Dermis microvascular lymphatic vessel endothelial cell (primary cell): ENCODE data around the gene PURA. TPM values are rescaled to one million over a fixed set of nuclear protein-coding genes. Genes with fewer than 3 reads are reported as not detected.
A peak's percentile ranks its signal among the peaks of the same experiment; 100 is the strongest.
"Not testable (repeated sequence)": the region's sequence is repeated elsewhere in the genome, so short reads cannot be mapped to it uniquely, and the experiment has no call there.

ENCODE experiments used
- DNase-seq, 2 donors: peaks; one replicate each; pipeline versions ENCODE4 v3.0.0 to v3.0.0-alpha.2; 2010; ENCODE audit warnings: low read depth in 2 of 2
- total RNA-seq: library from RNA; depleted of rRNA; stranded (reverse); fragments of >200 nt; gene quantifications from 2 replicates; pipeline ENCODE4 v1.2.1, GENCODE V29; 2014

Gene PURA
- total RNA-seq, 1 donor from 2014 or later = 4.5 TPM

DNA sequence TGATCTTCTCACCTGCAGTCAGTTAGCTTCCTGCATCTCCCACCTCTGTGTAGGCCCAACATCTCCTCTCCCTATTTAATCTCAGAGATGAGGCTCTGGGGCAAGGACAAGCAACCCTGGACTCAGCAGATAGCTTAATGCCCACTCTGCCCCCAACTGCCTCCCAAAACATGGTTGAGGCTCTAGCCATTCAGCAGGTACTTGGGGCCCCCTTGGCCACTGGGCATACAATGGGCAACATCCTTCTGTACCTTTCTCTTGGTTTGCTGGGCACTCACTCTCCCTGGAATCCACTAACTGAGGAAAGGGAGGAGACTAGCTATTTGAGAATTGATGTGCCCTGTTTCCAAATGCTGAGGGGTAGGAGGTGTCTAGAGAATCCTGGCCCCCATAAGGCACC lies 21.2 kb downstream of the PURA start:
- no peak for DNase-seq

DNA sequence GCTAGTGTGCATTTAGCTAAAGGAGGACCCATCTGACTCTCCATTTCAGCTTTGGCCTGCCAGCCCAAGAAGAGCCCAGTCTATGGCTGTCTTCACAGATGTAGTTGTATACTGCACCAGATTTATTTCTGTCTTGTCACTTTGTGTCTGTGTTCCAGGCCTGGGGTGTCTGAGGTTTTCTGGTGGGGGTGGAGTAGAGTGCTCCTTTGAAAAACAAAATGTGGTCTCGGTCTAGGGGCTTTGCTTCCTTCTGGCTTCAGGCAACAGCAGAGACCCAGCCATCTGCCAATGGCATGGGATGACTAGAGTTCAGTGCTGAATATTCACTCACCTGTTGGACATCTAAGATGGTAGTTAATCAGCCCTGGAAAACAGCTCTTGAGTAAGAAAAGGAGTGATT lies 22.7 kb downstream of the PURA start:
- no peak for DNase-seq

DNA sequence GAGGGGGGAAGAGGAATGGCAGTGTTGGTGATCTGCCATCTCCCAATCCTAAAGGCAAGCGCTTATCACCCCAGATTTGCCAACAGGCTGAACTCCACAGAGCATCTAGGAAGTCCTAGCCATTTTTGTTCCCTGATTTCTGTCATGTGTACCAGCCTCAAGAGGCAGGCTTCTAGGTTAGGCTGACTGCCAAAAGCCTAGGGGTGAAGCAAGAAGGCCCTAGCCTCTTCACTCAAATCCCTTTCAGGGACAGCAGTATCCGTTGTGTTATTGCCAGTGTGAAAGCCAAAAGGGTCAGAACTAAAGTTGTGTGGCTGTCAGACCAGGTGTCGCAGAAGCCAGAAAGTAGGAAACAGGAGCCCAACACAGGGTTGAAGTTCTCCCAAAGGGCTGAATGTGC lies 26.5 kb downstream of the PURA start:
- DNase-seq = no peak

DNA sequence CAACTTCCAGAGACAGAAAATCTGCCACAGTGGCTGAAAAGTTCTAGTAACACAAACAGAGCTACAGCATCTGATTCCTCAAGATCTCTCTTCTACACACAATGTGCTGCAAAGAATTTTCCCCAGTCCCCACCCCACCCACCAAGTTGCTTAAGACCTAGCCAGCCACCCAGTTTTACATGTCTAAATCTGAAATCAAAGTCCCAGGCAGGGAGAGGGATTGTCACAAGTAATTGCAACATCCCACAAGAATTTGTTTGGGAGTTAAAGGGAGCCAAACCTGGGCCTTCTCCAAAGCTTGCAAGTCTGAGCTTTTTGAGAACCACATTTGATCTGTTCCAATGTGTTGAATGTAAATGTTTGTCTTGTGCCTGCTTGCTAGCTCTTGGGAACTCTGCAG lies 27.3 kb downstream of the PURA start:
- no peak for DNase-seq

DNA sequence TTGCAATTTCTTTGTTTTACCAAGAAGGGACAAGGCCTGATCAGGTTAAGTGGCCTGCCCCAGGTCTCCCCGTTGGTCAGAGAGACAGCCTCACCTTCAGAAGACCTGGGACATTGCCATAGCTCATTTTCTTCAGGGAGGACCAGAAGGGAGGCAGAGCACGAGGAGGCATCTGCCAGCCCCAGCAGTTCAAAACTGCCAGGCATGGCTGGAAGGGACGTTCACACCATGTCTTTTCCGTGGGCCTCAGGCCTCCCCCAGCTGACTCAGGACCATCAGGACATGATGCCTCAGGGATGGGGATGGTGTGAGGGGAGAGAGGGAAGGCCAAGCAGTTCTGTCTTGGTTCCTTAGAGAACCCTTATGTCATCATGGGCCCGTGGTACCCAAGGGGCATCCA lies 28.3 kb downstream of the PURA start:
- no peak for DNase-seq

DNA sequence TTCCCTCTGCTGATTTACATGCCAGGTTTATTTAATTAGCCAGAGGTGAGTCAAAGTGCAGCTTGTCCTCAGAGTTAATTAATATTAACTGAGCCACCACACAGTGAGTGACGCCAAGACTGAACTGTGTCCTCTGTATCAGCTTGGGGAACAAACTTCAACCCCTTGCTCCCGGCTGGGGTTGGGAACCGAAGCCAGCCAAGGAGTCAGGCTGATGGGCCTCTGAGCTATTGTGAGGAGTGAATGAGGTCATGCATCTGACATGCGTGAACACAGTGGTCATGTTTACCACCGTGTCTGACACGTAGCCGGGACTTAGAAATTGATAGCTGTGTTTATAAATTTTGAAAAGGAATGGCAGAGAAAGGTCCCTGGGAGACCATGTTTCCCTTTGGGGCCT lies 28.9 kb downstream of the PURA start:
- no peak for DNase-seq

DNA sequence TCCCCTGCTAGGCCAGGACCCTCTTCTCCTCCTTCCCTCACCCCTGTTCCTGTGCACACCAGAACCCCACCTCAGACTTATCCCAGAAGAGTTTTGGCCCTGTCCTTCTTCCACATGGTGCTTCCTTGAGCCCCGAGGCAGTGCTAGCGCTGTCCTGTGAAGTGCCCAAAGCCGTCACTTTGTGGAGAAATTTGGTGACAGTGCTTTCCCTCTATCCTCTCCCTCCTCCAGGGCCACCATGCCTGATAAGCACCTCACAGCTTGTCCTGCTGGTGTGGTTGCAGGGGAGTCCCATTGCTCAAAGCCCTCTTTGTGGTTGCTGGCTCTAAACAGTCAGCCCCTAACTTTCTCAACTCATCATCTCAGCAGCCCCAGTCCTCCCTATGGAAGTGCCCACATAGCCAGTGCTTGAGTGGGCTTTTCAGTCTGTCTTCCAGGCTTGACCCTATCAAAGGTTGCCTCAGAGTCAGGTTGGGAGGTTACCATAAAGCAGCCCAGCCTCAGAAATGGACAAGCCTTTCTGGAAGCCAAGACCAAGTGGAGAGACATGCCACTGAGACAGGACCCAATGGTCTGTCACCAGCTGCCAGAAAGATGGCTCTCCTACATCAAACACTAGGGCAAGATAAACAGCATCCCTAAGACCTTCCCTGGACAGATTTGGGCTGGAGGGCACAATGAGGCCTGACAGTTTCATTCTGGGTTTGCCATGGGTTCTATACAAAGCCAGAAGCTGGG lies 29.8 kb downstream of the PURA start:
- no peak for DNase-seq

DNA sequence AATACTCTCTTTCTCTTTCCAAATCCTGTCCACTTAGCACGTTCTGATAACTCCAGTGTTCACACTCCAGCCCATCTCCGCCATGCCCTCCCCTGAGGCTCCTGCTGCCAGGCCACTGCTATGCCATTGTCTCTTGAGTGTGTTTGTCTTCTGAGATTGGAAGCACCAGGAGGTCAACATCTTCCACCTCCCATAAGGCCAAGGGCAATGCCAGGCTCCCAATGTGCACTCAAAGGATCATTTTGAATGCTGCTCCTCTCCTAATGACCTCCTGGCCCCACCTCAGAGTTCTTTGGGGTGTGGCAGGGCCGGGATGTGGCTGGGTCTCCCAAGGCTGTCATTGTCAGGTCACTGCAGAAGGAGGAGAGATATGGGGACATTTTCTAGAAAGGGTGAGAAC lies 31.3 kb downstream of the PURA start:
- no peak for DNase-seq

DNA sequence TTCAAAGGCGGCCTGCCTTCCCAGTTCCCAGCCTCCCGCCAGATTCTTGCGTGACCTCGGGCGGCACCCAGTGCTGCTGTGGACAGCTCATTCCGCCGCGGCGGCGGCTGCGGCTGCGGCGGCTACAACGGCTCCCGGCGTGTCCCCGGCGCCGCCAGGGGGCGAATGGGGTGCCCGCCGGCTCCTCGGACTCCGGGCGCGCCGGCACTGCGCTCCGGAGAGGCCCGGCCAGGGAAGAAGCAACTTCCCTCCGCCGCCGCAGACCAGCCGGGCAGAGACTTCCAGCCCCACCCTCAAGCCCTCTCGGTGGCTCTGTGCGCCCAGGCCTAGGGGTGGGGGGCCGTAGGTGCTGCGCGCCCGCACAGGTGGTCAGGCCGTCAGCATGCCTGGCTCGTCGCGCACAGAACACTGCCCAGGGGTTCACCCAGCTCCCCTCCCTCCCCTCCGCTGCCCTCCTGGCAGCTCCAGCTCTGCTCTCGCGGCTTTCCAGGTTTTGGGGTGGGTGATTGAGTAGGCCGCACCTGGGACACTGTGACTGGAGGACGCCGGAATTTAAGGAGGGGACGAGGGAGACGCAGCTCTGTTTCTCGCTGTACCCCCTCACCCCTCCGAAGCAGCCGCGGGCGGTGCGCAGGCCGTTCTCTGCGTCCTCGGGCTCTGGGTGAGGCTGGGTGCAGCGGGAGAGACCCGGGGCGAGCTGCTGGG lies 32.1 kb downstream of the PURA start:
- peak in 1 of 2 donors; percentile 66 for DNase-seq

DNA sequence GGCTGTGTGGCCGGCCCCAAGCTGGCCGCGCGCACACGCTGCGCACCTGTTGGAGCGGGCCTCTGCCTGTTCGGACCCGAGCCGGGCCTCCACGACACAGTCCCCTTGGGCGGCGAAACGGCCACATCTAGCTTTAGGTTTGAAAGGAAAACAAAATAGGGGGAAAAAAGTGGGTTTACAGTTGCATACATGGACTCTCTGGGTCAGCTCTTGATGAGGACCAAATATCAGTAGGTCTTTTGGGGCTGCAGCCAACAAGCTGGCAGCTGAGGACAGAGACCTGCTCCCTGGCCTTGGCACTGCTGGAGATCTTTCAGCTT lies 32.6 kb downstream of the PURA start:
- no peak for DNase-seq

DNA sequence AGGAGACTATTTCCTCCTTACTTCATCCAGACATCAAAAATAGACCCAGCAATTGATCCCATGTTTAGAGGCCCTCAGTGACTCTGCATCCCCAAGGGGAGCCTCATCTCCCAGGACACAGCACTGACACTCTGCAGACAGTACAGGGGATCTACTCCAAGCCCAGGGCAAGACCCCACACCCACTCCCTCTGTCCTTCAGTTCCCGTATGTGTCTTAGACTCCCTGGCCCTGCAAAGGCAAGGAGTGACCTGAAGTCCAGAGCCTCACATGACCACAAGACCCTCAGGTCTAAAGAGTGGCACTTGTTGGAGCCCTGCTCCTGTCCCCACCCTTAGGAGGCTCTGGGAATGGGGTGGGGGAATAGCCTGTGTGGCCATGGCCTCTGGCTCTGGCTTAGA lies 33.6 kb downstream of the PURA start:
- no peak for DNase-seq

DNA sequence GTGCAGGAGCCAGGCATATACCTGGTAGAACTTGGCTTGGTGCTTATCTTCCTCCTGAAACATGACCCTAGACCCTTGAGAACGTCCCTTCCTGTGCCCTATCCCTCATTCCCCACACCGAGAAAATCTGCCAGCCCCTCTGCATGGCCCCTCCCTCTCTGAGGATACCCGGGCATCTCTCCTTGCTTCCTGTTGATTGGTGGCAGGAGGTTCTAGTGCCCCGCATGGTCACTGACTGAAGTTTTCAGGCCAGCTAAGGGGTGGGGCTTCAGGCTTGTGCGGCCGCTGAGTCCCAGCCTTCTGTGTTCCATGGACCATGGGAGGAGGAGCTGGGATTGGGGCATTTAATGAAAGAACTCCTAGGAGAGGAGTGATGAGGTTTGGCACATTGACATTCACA lies 34.6 kb downstream of the PURA start:
- no peak for DNase-seq

DNA sequence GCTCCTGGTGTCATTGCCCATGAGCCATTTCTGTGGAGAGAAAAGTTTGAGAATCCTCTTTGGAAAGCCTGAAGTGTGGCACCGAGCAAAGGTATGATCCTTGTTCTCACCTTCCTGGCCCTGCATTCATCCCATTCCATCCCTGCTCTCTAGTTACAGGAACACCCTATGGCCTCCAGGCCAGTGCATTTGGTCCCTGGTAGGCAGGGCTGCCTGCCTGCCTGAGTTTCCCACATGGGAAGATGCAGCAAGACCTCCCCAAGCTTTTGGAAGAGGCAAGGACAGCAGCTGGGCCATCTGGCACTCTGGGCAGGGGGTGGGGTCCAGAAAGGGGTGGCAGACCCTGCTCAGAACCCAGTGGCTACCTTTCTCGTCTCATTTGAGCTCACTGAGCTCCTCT lies 36.3 kb downstream of the PURA start:
- DNase-seq = no peak

DNA sequence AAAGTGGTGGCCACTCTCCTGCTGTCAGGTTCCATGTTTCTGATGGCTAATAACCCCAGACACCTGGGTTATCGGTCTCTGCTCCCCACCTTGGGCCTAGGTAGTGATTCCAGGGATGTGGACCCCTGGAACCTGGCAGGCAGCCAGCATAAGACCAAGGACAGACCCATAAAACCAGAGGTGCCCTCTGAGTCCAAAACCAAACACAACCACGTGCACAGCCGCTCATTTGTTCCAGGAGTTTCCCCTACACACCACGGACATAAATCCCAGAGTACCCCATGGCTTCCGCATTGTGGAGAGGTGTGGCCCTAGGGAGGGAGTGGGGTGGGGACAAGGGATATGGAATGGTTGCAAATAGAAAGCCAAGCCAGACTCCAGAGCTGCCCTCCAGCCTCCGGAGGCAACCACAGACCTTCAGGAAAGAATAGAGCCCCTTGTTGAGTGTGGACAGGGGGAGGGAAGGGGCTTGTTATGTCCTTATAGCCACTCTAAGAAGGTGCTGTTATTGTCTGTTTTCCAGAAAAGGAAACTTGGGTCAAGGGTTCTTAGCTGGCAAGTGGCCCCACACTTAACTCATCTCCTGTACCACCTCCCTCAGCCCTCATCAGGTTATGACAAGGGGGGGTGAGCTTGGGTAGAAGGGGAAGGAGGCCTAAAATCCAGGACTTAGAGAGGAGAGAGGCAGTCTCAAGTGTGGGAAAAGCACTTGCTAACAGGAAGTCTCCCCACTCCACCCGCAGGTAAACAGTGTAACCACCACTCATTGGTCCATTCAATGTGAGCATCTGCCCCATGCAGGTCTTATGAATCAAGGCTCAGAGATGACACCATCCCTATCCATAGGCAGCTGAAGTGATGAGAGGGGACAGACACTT lies 37.5 kb downstream of the PURA start:
- DNase-seq = no peak

DNA sequence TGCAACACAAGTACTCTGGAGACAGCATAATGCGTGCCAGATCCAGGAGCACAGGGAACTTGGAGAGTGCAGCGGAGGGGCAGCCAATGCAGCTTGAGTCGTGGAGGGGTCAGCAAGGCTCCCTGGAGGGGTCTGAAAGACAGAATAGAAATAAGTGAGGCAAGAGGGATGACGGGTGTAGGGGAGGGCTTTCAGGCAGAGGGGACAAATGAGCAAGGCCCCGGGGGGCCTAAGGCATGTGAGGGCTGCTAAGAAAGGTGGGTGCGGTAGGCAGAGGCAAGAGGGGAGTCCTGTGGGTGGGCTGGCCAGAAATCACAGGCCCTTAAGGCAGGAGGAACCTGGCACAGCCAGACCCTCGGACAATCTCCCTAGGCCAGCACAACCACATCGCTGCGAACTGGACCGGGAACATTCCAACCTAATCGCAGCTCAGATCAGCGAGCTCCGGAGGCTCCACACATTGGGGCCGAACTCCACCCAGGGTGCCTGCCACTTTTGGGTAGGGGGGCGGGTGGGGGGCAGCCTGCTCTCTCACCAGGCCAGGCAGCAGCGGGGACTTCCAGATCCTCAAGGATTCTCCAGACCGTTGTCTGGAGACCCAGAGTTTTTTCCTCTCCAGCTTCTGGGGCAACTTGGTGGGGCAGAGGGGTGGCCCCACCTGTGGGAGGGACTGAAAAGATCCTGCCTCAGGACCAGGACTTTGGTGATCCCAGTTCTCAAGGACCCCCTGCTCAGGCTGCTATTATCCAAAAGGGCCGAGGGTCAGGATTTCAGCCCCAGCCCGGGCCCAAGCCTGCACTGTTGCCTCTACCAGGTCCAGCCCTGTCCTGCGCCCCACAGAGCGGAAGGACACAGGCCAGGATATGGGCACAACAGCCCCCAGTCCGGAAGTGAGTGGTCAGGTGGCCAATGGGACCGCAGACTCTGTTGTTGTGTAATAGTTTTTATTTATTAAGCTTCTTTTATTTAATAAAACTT lies 38.4 kb downstream of the PURA start:
- no peak for DNase-seq

DNA sequence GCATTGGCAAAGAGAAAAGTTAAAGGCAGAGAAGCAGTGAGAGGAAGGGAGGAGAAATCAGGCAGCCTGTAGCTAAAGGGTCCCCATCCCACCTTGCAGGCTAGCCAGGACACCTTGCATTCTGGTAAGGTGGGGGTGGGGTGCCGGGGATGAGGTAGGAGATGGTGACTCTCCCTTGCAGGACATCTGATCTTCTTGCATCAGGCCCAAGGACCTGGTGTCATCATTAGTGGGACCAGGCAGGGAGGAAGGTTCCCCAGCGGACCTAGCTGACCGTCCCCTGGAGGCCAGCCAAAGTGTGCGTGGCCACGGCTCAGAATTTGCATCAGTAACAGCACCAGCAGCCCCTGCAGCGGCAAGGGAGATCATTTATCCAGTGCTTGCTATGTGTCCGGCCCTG lies 39.3 kb downstream of the PURA start:
- DNase-seq = no peak

DNA sequence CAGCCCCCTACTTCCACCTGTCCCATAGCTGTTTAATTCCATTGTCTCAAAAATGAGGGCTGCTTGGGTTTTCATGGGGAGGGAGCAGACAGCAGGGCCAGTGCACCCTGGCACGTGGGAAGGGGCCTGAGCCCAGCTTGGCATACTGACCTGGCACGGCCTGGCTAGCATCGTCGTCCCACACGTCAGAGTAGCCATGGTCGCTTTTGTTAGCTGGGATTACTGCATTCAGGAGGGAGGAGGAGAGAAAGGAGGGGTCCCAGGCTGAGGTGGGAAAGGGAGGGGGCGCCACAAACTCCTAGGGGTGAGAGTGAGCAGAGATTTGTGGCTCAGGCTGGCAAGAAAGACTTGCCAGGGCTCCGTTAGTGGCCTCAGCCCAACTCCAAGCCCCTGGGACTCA lies 40.0 kb downstream of the PURA start:
- DNase-seq = no peak

DNA sequence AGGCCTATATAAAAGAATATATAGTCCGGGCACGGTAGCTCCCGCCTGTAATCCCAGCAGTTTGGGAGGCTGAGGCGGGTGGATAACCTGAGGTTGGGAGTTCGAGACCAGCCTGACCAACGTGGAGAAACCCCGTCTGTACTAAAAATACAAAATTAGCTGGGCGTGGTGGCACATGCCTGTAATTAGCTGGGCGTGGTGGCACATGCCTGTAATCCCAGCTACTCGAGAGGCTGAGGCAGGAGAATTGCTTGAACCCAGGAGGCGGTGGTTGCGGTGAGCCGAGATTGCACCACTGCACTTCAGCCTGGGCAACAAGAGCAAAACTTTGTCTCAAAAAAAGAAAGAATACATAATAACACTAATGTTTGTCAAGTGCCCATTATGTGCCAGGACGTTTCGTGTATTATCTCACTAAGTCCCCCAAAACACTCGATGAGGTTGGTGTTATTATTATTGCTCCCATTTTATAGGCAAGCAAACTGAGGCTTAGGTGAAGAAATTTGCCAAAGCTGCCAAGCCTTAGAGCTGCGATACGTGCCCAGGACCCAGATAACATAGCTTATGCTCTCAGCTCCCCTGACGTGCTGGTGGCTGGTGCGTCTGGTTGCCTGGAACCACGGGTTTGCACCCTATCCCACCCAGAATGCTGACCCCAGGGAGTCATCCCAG lies 40.9 kb downstream of the PURA start:
- not testable (repeated sequence) for DNase-seq

DNA sequence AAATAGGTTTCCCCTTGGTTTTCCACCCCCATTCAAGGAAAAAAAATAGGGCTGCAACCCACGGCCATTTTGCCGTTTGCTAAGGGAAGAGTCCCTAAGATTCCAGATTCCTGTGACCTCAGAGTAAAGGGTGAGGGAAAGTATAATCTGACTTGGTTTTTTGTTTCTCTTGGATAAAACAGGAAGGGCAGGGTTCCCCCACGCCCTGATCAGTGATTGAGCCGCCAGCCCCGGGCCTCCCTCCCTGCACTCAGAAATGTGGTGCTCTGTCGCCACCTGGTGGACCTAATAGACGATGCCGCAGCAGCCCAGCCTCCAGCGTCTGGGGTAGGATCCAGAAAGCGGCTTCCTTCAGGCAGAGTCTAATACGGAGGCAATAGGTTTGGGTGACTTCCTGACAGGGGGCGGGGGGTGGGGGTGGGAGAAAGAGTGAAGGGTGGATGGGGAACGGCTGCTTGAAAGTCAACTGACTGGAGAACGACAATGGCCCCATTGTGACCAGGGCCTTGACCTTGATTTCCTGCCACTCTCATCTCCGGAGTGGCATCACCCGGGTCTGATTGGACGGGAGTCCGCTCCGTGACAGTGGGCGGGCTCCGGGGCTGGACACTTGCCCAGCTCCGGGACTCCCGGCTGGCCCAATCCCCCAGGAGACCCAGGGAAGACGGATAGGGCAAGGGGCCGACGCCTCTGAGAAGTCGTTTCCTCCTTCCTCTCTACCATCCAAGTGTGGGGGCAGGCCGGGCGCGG lies 43.3 kb downstream of the PURA start:
- peak; percentile 48 to 72 for DNase-seq
